GOT3 (cell line): ENCODE results near the gene LBH.
"Not testable (repeated sequence)": the region's sequence is repeated elsewhere in the genome, so short reads cannot be mapped to it uniquely, and the experiment has no call there.

Source experiments
- DNase-seq: peaks from one replicate; lab custom pipeline; 2025; ENCODE audit warnings: mixed read lengths; lab: John Stamatoyannopoulos, UW

The LBH gene

DNA sequence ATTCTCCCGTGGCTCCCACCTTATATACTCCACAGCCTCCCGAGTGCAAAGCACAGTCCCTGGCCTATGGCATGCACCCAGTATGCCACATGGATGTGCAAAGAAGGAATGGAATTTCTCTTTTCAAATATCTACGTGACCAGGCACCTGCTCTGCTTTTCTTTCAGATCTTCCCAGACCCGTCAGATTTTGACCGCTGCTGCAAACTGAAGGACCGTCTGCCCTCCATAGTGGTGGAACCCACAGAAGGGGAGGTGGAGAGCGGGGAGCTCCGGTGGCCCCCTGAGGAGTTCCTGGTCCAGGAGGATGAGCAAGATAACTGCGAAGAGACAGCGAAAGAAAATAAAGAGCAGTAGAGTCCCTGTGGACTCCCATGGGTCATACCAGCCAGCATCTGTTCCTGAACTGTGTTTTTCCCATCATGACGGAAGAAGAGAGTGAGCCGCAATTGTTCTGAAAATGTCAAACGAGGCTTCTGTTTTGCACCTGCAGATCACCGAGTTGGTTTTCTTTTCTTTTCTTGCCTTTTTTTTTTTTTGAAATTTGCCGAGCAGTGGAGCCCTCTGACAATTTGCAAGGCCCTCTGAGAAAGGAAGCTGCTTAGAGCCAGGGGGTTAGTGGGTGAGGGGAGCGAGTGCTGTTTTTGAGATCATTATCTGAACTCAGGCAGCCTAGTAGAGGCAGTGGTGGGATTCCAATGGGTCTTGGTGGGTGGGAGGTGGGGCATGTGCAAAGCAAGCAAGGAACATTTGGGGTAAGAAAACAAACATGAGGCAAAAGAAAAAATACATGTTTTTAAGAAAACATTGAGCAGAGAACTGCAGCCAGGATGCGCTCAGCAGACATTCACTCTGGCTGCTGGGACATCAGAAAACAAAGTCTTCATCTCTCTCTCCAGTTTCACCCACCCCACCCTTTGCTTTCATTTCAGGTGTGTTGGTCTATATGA lies 26.2 kb downstream of the LBH start:
- DNase-seq: no peak

DNA sequence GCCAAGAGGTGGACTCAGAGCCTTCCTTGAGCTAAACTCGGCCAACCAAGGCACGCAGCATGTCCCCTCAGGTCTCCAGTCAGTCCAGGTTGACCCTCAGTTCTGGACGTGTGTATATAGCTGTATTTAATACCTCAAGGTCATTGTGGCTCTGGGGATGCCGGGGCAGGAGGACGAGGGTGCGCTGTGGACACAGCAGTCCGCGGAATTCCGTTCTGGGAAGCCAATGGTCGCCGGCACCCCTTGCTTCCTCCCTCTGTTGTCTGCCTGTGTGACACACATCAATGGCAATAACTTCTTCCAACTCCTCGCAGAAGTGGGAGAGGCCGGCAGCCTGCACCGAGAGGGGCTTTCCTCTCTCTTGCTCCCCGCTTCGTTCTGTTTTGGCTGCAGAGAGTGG lies 27.7 kb downstream of the LBH start:
- DNase-seq: no peak

DNA sequence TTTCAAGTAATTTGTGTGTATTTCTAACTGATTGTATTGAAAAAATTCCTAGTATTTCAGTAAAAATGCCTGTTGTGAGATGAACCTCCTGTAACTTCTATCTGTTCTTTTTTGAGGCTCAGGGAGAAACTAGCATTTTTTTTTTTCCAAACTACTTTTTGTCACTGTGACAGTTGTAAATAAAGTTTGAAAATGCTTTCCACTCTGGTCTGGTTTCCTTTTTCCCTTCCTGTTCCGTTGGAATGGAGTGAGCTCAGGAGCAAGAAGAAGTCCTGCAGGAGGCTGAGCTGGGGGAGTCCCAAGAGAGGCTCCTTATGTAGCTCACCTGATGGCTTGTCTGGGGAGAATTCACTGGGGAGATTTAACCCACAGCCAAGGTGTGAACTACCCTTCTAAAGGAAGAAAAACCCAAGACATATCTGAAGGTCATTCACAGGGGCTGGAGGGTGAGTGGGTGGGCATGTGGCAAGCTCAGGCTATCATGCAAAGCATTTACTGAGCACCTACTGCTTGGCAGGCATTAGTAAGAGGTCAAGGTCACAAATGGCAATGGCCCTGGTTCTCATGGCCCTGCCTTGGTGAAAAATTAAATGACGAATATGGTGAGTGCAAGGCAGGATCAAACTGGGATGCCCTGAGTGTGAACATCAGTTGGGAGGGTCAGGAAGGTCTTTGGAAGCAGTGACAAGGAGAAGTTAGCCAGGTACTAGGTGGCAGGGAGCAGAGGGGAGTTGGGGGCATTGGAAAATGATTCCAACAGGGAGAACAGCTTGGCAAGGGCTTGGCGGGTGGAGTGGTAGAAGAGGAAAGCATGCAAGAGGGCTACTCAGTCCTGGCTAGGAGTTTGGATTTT lies 28.7 kb downstream of the LBH start:
- DNase-seq: no peak

DNA sequence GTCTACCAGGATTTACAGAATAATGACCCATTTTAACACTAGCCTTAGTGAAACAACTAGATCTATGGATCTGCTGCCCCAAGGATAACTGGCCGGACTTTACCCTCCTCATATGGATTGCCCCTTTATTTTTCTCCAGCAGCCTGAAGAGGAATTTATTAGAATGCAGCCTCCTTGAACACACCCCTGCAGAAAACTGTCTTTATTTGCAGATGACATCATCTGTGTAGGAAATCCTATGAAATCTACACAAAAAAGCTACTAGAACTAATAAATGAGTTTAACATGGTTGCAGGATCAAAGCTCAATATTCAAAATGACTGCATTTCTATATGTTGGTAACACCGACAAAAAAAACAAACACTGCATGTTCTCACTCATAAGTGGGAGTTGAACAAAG lies 29.6 kb downstream of the LBH start:
- DNase-seq: no peak

DNA sequence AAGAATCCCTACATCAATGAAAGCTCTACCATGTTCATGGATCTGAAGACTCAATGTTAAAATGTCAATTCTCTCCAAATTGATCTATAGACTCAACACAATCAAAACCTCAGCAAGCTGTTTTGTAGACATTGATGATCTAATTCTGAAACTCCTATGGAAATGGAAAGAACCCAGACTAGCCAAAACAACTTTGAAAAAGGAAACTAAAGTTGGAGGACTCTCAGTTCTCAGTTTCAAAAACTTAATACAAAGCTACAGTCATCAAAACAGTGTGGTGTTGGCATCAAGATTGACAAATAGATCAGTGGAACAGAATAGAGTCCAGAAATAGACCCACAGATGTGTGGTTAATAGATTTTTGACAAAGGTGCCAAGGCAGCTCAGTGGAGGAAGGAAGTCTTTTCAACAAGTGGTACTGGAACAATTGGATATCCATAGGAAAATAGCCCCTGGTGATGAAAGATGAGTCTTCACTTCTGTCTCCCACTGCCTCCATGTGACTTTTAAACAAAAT lies 30.4 kb downstream of the LBH start:
- no peak for DNase-seq

DNA sequence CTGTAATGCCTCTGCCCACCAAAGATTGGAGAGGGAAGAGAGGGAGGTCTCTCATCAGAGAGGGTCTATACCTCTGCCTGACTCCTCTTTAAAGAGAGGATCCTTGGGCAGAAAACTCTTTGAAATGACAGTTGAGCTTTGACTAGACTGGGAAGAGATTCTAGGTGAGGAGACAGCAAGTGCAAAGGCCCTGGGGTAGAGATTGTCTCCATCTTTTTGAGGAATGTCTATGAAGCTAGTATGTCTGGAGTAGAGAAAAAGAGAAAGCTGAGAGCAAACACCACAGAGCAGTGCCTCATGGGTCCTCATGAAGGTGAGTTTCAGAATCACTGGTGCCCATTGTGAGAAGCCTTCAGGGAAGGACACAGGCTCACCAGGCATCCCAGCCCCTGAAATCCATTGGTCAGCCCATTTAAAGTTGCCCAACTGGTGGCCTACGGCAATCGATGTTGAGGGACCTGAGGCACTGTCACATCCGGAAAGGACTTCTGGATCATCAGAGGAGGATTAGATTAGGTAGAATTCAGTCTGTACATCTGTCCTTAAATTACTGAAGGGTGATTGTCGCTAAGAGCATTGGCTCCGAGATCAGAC lies 31.5 kb downstream of the LBH start:
- DNase-seq: no peak

DNA sequence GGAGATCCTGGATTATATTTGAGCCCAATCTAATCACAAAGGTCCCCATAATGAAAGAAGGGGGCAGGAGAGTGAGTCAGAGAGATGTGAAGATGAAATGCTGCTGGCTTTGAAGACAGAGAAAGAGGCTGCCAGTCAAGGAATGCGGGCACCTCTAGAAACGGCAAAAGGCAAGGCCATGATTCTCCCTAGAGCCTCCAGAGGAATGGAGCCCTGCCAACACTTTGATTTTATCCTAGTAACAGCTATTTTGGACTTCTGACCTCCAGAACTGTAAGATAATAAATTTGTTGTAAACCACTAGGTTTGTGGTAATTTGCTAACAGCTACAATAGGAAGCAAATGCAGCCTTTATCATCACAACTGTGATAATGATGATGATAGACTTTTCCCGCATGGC lies 32.9 kb downstream of the LBH start:
- no peak for DNase-seq

DNA sequence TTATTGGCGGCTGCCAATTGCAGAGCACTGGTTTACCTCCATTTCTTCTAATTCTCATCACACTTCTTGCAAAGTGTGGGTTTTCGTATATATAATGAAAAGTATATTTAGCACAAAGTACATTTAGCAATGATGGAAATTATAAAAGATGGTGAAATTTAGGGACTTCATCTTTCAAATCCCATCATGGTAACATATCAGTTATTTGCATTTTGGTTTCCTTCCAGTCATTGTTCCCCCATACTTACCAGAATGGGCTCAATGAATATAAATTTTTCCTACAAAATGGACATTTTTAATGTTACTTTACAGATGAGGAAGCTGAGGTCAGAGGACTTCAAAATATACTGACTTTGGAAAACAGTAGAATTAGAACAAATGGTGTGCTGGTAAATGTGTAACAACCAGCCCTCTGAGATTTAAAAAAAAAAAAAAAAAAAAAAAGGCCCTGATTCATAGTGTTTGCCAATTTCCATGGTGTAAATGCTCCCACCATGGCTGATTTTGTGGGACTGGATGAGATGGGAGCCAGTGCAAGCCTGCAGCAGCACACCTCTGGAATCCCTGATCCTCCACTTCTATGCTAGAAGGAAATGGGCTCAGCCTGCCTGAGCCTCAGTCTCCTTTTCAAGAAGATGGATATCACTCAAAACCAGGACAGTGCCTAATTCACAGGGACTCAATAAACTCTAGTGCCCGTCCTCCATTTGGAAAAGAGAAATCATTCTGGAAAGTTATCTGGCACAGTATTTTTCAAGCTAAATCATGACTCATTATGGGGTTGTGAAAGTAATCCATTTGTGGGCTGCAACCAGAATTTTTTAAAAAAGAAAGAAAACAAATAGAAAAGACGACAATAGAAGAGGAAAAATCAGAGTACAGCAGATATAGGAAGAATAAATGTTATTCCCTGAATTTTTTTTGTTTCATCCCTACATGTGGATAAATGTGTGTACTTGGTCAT lies 34.0 kb downstream of the LBH start:
- DNase-seq: no peak

DNA sequence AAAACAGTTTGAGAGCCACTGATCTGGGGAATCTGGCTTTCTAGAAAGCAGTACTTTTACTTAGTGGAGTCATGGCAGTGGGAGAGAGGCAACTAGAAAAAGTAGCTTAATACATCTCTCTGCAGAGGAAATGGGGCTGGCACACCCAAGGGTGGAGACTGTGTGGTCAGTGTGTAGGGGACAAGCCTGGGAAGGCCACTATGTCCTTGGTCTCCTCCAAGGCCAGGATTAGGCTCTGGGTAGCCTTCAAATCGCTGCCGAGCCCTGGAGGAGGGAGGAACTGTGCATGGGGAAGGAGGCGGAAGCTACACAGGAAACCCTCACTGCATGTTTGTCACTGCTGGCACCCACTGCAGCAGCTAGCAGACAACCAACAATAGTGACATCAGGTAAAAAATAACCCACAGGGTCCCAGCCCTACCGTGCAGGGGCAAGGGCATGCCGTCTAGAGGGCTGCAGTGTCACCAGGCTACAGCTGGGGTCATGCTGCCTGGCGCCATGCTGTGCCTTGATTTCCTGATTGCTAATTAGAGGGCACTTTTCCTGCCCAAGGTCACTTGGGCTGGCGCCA lies 34.8 kb downstream of the LBH start:
- DNase-seq: no peak

DNA sequence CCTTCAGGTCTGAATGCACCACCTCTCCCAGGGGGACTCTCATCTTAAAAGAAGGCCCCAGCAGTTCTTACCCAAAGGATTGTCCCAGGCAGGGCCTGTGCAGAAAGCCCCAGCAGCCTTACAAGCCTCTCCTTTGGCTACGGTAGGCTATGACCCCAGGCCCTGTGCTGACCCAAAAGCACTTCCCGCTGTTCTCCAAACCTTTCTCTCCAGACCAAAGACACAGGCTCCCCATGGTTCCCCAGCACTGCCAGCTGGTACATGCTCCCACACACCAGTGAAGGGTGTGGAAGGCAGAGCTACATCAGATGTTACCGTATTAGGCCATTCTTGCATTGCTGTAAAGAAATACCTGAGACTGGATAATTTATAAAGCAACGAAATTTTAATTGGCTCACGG lies 35.4 kb downstream of the LBH start:
- DNase-seq: no peak

DNA sequence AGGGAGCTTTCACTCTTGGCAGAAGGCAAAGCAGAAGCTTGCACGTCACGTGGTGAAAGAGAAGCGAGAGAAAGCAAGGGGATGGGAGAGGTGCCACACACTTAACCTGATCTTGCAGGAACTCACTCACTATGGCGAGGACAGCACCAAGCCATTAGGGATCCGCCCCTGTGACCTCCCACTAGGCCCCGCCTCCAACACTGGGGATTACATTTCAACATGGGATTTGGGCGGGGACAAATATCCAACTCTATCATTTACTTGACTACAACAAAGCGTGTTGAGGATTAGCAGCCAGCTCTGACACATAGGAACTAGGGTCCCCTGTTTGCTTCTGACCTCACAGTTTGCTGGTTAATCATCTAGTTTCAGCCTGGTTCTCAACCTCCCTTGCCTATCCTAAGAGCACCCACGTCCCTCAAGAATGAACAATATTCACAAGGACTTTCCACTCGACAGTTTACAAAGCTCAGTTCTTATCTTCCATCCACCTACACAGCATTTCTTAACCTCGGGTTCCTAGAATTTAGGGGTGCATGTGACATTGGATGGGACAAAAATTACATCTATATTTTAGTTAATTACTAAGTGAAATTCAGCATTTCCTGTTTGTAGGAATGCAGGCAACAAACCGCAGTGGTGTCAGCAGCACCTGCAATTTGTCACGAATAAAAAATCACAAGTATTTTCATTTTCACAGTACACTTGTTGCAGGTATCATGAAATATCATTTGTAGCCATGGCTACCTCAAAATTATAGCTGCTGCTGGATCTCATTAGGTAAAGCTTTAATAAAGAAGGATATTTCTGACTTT lies 36.0 kb downstream of the LBH start:
- no peak for DNase-seq

DNA sequence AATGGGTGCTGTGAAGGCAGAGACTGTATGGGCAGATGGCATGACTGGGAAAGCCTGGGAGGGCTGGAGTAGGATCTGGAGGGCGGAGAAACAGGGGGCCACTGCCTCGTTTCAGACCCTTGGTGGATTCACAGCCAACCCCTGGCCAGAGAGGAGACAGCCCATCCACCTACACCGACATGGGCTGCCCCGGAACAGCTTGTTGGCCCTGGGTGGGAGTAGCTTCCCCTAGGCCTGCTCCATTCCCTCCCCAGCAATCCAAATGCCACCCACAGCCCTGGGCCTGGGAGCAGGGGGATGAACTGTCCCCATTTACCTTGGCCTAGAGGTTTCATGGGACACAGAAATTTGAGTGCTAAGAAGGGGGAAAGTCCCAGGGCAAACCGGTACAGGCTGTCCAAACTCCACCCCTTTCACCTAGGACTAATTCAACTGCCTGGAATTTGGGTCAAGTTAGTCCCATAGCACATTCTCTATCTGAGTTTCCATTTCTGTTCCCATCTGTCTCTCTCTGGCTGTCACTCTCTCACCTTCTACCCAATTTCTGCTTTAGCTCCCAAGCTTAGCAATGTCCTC lies 37.0 kb downstream of the LBH start:
- DNase-seq: no peak

DNA sequence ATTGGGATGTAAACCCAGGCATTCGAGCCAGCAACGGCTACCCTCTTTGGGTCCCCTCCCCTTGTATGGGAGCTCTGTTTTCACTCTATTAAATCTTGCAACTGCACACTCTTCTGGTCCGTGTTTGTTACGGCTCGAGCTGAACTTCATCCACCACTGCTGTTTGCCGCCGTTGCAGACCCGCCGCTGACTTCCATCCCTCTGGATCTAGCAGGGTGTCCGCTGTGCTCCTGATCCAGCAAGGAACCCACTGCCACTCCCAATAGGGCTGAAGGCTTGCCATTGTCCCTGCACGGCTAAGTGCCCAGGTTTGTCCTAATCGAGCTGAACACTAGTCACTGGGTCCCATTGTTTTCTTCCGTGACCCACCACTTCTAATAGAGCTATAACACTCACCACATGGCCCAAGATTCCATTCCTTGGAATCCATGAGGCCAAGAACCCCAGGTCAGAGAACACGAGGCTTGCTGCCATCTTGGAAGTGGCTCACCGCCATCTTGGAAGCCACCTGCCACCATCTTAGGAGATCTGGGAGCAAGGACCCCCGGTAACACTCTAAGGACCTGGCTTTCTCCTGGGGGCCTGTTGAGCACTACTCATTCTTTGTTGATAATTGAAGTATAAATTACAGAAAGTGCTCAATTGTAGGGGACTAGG lies 37.9 kb downstream of the LBH start:
- DNase-seq: not testable (repeated sequence)

DNA sequence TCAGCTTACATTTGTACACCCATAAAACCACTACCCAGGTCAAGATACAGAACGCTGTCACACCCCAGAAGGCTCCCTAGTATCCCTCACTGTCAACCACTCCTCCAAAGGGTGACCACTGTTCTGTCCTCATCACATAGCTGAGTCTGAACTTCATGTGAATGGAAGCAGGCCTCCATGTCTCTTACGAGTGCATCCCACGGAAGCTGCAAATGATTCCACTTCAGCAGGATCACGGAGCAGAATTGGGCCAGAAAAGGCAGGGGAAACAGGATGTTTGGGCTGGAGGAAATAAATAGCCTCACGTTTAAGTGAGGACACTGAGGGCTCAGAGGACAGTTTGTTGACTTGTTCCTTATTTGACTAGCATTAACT lies 38.4 kb downstream of the LBH start:
- DNase-seq: no peak

DNA sequence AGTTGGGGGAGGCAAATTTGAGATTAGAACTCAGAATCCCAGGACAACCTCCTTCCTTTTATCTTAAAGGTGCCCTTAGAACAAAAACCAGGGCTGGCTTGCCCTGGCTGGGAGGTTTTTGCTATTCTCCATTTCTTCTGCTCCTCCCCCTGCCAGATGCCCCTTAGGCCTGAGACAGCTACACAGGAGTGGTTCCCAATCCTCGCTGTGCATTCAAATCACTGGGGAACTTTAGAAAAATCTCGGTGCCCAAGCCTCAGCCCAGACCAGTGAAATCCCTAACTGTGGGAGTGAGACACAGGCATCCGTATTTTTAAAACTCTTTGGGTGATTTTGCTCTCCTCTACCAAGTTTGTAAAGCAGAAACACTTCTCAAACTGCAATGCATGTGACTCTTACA lies 38.8 kb downstream of the LBH start:
- DNase-seq: no peak

DNA sequence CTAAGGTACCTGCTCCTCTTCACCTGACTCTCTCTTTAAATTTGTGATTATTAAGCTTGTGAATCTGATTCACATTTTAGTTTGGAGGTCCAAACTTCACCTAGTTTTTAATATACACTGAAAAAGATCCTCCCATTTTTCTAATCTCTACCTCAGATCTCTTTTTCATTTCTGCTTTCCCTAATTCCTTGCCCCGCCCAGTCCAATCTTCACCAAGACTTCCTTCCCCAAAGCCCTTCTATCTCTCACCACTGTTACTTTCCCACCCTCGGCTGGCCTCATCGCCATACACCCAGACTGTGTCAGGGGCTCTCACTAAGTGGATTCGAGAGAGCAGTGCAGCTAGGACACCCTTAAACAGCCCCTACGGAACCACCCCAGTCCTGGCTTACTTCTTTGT lies 40.0 kb downstream of the LBH start:
- DNase-seq: no peak

DNA sequence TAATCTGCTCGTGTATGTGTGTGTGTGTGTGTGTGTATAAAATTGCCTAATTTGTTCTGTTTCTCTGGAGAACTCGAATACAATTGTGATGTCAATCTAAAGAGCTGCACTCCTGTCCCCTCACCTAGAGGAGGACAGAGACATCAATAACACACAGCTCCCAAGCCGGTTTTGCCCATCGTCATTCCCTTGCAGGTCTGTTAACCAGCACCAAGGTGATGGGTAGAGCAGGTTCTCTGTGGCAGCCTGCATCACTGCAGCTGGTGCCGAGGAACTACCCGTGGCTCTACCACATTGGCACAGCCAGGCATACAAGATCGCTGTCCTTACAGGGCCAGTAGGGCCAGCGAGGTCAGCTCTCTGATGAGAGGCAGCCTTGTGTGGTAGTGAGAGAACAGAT lies 41.0 kb downstream of the LBH start:
- DNase-seq: no peak

DNA sequence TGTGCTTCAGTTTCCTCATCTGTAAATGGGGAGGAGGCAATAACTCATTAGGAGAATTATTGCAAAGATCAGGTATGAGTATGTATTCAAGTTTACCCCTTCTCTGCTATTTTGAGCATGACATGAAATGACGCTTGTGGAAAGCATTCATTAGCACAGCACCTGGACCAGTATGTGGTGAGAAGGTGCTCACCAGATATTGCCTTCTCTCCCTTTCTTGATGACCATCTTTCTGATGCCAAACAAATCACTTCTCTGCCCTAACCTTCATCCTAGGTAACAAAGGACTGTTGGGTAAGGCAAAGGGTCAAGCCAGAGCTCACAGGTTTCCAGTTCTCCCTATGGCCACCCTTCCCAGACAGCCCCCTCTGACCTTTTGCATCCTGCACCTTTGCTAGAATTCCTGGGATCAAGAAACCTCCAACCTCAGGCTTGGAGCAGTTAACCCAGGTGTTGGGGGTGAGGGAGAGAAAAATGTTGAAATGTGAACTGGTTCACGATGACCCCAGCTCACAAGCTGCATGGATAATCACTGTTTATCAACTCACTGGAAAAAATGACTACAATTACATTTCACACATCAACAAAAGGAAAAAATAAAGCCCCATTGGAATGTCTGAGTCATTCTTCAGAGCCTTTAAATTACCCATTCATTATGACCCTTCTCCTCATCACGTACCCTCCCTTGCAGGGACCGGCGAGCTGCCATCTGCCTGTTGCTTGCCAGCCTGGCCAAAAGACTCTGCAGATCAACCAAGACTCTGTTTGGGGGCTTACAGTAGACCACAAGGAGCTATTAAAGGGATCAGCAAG lies 41.6 kb downstream of the LBH start:
- peak; percentile 30 for DNase-seq
